Measurements from ENCODE around the gene SBF2. TPM values are rescaled to one million over a fixed set of nuclear protein-coding genes. Genes with fewer than 3 reads are reported as not detected.

Gene SBF2
- total RNA-seq, 4 donors from 2014 or later = 44.6 to 59.4 (median 53.4) TPM

DNA sequence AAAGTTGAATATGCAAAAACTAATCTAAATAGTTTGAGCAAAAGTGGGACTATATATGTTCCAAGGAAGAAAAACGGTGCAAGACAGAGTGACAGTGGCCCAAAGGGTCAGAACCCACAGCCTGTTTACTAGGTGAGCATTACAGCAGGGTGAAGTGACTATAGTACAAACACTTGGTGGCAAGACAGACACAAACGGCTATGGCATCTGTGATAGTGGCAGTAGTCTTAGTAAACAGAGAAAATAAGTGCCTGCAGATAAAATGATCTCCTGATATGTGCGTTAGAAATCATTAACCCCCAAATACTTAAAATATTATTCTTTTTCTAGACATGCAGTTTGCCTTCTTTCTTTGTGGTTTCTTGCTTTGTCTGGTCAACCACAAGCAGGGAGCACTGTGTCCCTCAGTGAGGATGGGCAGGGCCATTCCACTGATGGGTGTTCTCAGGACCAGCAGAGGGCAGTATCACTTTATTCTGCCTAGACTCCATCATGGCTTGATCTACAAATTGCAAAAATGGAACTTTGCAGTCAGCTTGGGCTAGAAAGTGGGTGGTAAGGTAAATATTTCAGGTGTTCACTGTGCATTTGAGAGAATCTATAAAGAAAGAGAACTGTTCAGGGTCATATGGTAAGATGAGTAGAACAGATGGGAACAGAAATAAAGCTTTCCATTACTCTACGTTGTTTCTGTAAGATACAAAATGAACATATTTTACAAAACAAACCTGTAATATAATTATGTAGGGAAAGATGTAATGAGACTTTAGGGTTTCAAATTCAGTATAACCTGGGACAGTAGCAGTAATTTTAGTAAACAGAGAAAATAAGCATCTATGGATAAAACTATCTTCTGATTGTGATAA lies 431.9 kb downstream of the SBF2 start:
- no peaks in the 10 kb centered on the region for H3K27me3 ChIP-seq
- intact Hi-C loops (cut with DNase I) = loop anchor here (5.0 to 10.0 kb wide), 2 partner anchors 110 to 443 kb away; partner anchors contain the start of gene ADM
- no peaks in the 10 kb centered on the region for H3K9me3 ChIP-seq
- WGBS = 87% methylated on average over 4 of the region's 4 CpGs
- no peak for DNase-seq (ENCODE audit: extremely low spot score)
- peaks cover 0 to 2% (median 0%) of the 10 kb centered on the region in 4 donors for H3K36me3 ChIP-seq
- H3K27ac ChIP-seq (replicated peaks in 1 of 4) = no peak overlapping the region
- H3K4me3 ChIP-seq = no peak overlapping the region
- peaks cover 4 to 19% (median 8%) of the 10 kb centered on the region in 4 donors for H3K4me1 ChIP-seq
- TF ChIP-seq POLR2AphosphoS5 (IDR thresholded peaks at IDR 0.05) (peak in 1 of 2 donors; percentile 33), POLR2A (IDR thresholded peaks at IDR 0.05; ENCODE audit: low read depth) (no peak)
- TF ChIP-seq, protein P1, sequence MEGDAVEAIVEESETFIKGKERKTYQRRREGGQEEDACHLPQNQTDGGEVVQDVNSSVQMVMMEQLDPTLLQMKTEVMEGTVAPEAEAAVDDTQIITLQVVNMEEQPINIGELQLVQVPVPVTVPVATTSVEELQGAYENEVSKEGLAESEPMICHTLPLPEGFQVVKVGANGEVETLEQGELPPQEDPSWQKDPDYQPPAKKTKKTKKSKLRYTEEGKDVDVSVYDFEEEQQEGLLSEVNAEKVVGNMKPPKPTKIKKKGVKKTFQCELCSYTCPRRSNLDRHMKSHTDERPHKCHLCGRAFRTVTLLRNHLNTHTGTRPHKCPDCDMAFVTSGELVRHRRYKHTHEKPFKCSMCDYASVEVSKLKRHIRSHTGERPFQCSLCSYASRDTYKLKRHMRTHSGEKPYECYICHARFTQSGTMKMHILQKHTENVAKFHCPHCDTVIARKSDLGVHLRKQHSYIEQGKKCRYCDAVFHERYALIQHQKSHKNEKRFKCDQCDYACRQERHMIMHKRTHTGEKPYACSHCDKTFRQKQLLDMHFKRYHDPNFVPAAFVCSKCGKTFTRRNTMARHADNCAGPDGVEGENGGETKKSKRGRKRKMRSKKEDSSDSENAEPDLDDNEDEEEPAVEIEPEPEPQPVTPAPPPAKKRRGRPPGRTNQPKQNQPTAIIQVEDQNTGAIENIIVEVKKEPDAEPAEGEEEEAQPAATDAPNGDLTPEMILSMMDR (IDR thresholded peaks at IDR 0.05) = peak; percentile 63 to 83 (median 67)

GRCh38 chr11:9859554-9860305 lies 434.3 kb downstream of the SBF2 start:
- intact Hi-C loops (cut with DNase I) = loop anchor here (5.0 to 10.0 kb wide), 3 partner anchors 102 to 445 kb away; partner anchors contain the start of gene ADM
- Histone ChIP-seq H3K4me3 (no peak overlapping the region), H3K27me3 (no peaks in the 10 kb centered on the region), H3K9me3 (no peaks in the 10 kb centered on the region), H3K27ac (replicated peaks in 1 of 4) (no peak overlapping the region), H3K36me3 (peaks cover 11 to 23% (median 18%) of the 10 kb centered on the region in 4 donors), H3K4me1 (peaks cover 4 to 19% (median 8%) of the 10 kb centered on the region in 4 donors)
- DNase-seq (ENCODE audit: extremely low spot score) = no peak
- TF ChIP-seq POLR2A (IDR thresholded peaks at IDR 0.05; ENCODE audit: low read depth) (no peak), POLR2AphosphoS5 (IDR thresholded peaks at IDR 0.05) (no peak), EP300 (IDR thresholded peaks at IDR 0.05) (no peak)
- TF ChIP-seq, protein P1 (IDR thresholded peaks at IDR 0.05) = no peak
- 85% methylated on average over 5 of the region's 5 CpGs for WGBS

- DNase-seq (ENCODE audit: extremely low spot score) = no peak
- no peak overlapping the region for H3K4me3 ChIP-seq
- H3K9me3 ChIP-seq = no peaks in the 10 kb centered on the region
- intact Hi-C loops (cut with DNase I) = loop anchor here (5.0 kb wide), 1 partner anchor 102 kb away; no protein-coding TSS in a partner anchor
- peaks cover 4 to 19% (median 8%) of the 10 kb centered on the region in 4 donors for H3K4me1 ChIP-seq
- H3K27ac ChIP-seq (replicated peaks in 1 of 4) = no peak overlapping the region
- TF ChIP-seq, protein P1 (IDR thresholded peaks at IDR 0.05) = no peak
- 30% methylated on average over 2 of the region's 2 CpGs for WGBS
- no peaks in the 10 kb centered on the region for H3K27me3 ChIP-seq
- H3K36me3 ChIP-seq = peaks cover 11 to 30% (median 22%) of the 10 kb centered on the region in 4 donors
These were observed 435.2 kb downstream of the SBF2 start for GRCh38 chr11:9858822-9859221.

DNA sequence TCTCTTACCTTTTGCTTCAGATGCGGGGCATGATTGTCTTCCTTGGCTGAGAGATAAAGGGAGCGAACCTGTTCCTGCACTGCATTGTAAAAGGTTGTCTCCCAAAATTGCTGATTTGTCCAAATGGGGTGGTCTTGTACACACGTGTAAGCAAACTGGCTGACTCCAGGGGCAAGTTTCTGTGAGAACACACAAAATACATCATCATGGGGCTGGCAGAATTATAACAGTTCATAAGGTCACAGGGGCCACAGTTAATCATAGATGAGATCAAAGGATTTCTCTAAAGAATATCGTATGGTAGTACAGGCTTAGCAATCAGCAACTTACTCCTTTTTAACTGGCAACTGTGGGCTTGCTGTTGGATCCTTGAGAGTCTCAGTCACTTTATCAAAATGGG lies 435.8 kb downstream of the SBF2 start:
- no peak overlapping the region for H3K27ac ChIP-seq (replicated peaks in 1 of 4)
- 73% methylated on average over 4 of the region's 4 CpGs for WGBS
- peaks cover 4 to 19% (median 8%) of the 10 kb centered on the region in 4 donors for H3K4me1 ChIP-seq
- no peak overlapping the region for H3K4me3 ChIP-seq
- H3K27me3 ChIP-seq = no peaks in the 10 kb centered on the region
- H3K9me3 ChIP-seq = no peaks in the 10 kb centered on the region
- intact Hi-C loops (cut with DNase I) = loop anchor here (5.0 kb wide), 1 partner anchor 101 kb away; no protein-coding TSS in a partner anchor
- DNase-seq (ENCODE audit: extremely low spot score) = no peak
- H3K36me3 ChIP-seq = peaks cover 11 to 33% (median 23%) of the 10 kb centered on the region in 4 donors
- TF ChIP-seq POLR2A (IDR thresholded peaks at IDR 0.05; ENCODE audit: low read depth) (no peak), POLR2AphosphoS5 (IDR thresholded peaks at IDR 0.05) (no peak)
